HFF-Myc (cell line): Measurements from ENCODE around the gene ZSCAN2.
"Not testable (repeated sequence)": the region's sequence is repeated elsewhere in the genome, so short reads cannot be mapped to it uniquely, and the experiment has no call there.

ENCODE experiments used
- DNase-seq: peaks from one replicate; pipeline ENCODE4 v3.0.0-alpha.2; 2011; ENCODE audit warnings: low read depth; ENCODE audit errors: extremely low read depth
- H3K4me3 ChIP-seq: replicated peaks from 2 replicates; pipeline ENCODE4 v1.5.1; 2011; ENCODE audit warnings: low read depth, mild to moderate bottlenecking, control low read depth, low read length
- TF ChIP-seq, protein P1 (sequence below): IDR thresholded peaks from 2 replicates; pipeline ENCODE4 v1.5.1; 2012; ENCODE audit warnings: mild to moderate bottlenecking, low read depth, low read length, control low read depth; ENCODE audit errors: missing control alignments

Gene ZSCAN2

DNA sequence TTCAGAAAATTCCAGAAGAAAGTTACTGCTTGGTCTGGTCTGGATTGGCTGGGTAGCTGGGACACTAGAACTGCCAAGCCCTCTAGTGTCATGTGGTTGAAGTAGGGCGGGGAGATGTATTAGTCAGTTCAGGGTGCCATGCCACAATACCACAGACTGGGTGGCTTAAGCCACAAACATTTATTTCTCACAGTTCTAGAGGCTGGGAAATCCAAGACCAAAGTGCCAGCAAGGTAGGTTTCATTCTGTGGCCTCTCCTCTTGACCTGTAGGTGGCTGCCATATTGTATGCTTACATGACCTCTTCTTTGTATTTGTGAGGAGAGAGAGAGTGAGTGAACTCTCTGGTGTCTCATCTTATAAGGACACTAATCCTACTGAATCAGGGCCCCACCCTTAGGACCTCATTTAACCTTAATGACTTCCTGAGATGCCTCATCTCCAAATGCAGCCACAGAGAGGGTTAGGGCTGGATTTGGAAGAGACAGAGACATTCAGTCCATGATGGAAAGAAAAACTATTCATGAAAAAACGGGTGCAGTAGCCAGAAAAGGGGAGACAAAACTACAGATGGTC lies 18.1 kb upstream of the ZSCAN2 start:
- H3K4me3 ChIP-seq: no peak overlapping the region
- no peak for DNase-seq
- TF ChIP-seq, protein P1, sequence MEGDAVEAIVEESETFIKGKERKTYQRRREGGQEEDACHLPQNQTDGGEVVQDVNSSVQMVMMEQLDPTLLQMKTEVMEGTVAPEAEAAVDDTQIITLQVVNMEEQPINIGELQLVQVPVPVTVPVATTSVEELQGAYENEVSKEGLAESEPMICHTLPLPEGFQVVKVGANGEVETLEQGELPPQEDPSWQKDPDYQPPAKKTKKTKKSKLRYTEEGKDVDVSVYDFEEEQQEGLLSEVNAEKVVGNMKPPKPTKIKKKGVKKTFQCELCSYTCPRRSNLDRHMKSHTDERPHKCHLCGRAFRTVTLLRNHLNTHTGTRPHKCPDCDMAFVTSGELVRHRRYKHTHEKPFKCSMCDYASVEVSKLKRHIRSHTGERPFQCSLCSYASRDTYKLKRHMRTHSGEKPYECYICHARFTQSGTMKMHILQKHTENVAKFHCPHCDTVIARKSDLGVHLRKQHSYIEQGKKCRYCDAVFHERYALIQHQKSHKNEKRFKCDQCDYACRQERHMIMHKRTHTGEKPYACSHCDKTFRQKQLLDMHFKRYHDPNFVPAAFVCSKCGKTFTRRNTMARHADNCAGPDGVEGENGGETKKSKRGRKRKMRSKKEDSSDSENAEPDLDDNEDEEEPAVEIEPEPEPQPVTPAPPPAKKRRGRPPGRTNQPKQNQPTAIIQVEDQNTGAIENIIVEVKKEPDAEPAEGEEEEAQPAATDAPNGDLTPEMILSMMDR: no peak

DNA sequence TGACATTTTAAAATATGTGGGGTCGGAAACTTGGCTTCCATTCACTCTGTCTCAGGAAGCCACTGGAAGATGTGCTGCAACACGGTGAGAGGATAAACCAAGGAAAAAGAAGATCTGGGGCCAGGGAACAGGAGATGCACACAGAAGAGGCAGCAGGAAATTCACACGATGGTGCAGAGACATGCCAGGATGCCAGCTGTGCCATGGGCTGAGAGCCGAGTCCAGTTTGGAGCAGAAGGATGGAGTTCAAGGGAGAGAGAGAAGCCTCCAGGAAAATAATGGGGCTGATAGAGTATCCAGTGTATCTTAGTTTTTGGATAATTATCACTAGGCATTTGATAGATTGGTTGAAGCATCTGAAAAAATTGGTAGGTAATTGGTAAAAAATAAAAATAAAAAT lies 16.9 kb upstream of the ZSCAN2 start:
- not testable (repeated sequence) for DNase-seq, H3K4me3 ChIP-seq

DNA sequence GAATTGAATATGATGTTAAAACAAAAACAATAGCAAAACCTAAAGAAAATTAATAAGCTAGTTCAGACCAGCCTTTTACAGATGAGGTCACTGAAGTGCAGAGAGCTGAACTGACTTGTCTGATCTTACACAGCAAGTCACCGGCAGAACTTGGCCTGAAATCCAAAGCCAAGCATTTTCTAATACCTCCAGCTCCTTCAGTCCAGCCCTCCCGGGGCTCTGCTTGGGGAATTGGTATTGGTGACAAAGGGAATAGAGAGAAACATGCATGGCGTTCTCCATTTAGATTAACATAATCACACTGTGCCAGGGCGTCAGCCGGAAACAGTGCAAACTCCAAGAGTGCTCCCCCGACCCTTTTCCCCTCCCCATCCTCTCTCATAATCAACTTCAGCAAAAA lies 14.1 kb upstream of the ZSCAN2 start:
- TF ChIP-seq, protein P1: no peak
- DNase-seq: no peak

DNA sequence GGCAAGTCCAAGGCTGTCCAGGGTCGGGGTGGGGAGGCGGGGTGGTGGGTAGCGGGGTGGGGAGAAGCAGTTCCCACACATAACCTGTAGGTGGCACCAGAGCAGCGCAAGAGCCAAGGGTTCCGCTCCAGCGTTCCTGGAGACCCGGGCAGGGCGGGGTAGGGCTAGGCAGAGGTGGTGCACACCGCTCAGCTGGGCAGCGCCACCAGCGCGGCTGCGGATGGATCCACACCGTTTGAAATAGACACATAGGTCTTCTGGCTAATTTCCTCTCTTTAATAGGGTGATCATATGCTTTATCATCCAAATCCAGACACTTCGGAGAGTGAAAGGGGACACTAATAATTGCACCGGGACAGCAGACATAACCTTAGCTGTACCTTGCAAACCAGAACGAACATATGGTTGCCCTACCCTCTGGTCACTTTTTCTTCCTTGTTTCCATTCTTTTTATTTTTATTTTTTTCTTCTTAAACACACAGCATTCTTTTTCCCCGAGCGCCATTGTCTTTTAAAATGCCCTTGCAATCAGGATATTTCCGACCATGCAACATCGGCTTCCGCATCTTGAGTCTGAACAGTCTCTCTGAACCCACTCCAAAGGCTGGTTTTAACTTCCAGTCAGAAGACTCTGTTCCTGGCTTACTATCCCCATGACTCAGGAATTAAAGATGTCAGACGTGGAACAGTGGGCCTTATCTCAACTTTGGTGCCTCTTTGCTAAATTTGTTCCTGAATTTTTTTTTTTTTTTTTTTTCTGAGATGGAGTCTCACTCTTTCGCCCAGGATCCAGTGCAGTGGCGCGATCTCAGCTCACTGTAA lies 12.5 kb upstream of the ZSCAN2 start:
- DNase-seq: peak; percentile 58
- H3K4me3 ChIP-seq: 0 out of 2 replicates have a peak overlapping the region, but pooled peaks have one; percentile 17
- TF ChIP-seq, protein P1: peak; percentile 60

More for the DNA sequence above, 14.1 kb upstream of the ZSCAN2 start:
- no peak overlapping the region for H3K4me3 ChIP-seq

DNA sequence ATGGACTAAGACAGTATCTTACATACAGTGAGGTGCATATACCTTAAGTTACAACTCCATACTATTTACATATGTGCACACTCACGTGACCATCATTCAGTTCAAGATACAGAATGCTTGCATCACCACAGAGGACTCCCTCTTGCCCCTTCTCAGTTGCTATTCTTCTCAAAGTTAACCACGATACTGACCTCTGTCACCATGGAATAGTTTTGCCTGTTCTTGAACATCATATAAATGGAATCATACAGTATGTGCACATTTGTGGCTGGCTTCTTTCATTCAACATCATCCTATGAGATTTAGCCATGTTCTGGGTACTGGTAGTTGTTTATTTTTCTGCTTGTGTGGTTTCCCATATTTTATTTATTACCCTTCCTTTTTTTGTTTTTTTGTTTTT lies 10.4 kb upstream of the ZSCAN2 start:
- DNase-seq: no peak
- TF ChIP-seq, protein P1: no peak
- H3K4me3 ChIP-seq: no peak overlapping the region

DNA sequence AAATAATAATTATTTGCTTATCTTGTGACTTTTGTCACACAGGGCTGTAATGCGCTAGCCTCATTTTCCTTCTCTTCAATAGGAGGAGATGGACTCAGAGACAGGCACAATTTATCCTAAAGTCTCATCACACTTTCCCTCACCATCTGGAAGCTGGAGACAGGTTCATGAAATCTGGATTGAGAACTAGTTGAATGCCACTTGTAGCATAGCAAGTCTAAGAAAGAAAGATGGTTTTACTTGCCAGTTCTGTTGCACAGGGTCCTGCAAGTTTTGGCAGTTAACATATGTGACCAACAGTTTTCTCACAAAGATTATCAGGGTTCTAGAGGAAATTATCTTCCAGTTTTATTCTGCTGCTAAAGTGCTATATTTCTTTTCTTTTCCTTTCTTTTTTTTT lies 9.0 kb upstream of the ZSCAN2 start:
- TF ChIP-seq, protein P1: no peak
- no peak overlapping the region for H3K4me3 ChIP-seq
- DNase-seq: no peak

DNA sequence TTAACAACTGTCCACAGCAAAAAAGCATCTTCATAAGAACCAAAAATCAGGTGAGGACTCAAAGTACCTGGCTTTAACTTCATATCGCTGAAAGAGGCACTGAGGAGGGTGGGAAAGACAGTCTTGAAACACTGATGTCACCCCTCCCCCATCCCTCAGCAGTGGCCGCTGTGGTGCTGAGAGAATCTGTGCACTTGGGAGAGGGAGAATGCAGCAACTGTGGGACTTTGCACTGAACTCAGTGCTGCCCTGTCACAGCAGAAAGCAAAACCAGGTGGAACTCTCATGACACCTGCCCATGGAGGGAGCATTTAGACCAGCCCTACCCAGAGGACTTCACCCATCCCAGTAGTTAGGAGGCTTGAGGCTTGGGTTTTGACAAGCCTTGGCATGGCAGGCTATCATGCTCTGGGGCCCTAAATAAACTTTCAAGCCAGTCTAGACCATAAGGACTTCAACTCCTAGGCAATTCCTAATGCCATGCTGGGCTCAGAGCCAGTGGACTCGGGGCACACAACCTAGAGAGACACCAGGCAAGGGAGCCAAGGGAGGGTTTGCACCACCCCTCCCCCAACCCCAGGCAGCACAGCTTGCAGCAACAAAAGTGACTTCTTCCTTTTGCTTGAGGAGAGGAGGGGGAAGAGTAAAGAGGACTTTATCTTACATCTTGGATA lies 6.1 kb upstream of the ZSCAN2 start:
- TF ChIP-seq, protein P1: no peak
- DNase-seq: no peak
- no peak overlapping the region for H3K4me3 ChIP-seq
